Activated T-cell treated with anti-CD3 and anti-CD28 coated beads, Interleukin-2, amount 50 U/mL, for 24 hours (primary cell): ENCODE data around the gene NUP62.
"Not testable (repeated sequence)": the region's sequence is repeated elsewhere in the genome, so short reads cannot be mapped to it uniquely, and the experiment has no call there.

Source experiments
- DNase-seq: peaks from one replicate; pipeline ENCODE4 v3.0.0-alpha.2; 2020
- H3K27ac Mint-ChIP-seq: 2 replicates; pipeline ENCODE4 v1.8.0; 2020; ENCODE audit warnings: mild to moderate bottlenecking, mixed read lengths
- H3K27me3 Mint-ChIP-seq: 2 replicates; pipeline ENCODE4 v1.8.0; 2020; ENCODE audit warnings: mixed read lengths
- H3K36me3 Mint-ChIP-seq: 2 replicates; pipeline ENCODE4 v1.8.0; 2020; ENCODE audit warnings: low read depth, mixed read lengths
- H3K4me1 Mint-ChIP-seq: 2 replicates; pipeline ENCODE4 v1.8.0; 2020; ENCODE audit warnings: low read depth, mixed read lengths
- H3K4me3 Mint-ChIP-seq: 2 replicates; pipeline ENCODE4 v1.8.0; 2020; ENCODE audit warnings: mild to moderate bottlenecking, moderate library complexity, mixed read lengths
- H3K9me3 Mint-ChIP-seq: 2 replicates; pipeline ENCODE4 v1.8.0; 2020; ENCODE audit warnings: mixed read lengths

NUP62 gene

GRCh38 chr19:49929121-49929610 is at the start of gene NUP62, which contains the start of gene ATF5:
Gene NUP62 (minus strand): TSS chr19:49929504. CDS start chr19:49909807, 19,697 bp downstream.
Gene ATF5 (plus strand): TSS chr19:49929205. CDS start chr19:49930851, 1,646 bp downstream.
- H3K36me3 Mint-ChIP-seq = peaks cover 89% of the 10 kb centered on the region
- H3K4me3 Mint-ChIP-seq = peak within 1 kb of the TSS; percentile 99
- peak within 1 kb of the TSS; percentile 99 for H3K27ac Mint-ChIP-seq
- H3K27me3 Mint-ChIP-seq = no peaks in the 10 kb centered on the region
- DNase-seq = peak; percentile 96
- peaks cover 71% of the 10 kb centered on the region for H3K4me1 Mint-ChIP-seq
- H3K9me3 Mint-ChIP-seq = peaks cover 4% of the 10 kb centered on the region

GRCh38 chr19:49978324-49978723 is 49.0 kb upstream of the NUP62 start:
- no peak overlapping the region for H3K4me3 Mint-ChIP-seq
- H3K4me1 Mint-ChIP-seq = no peaks in the 10 kb centered on the region
- no peak for DNase-seq
- H3K27me3 Mint-ChIP-seq = no peaks in the 10 kb centered on the region
- peaks cover 67% of the 10 kb centered on the region for H3K36me3 Mint-ChIP-seq
- H3K9me3 Mint-ChIP-seq = no peaks in the 10 kb centered on the region
- no peak overlapping the region for H3K27ac Mint-ChIP-seq

GRCh38 chr19:49977881-49978280 is 48.6 kb upstream of the NUP62 start:
- no peaks in the 10 kb centered on the region for H3K4me1 Mint-ChIP-seq
- peaks cover 67% of the 10 kb centered on the region for H3K36me3 Mint-ChIP-seq
- H3K4me3 Mint-ChIP-seq = no peak overlapping the region
- H3K27ac Mint-ChIP-seq = no peak overlapping the region
- H3K9me3 Mint-ChIP-seq = no peaks in the 10 kb centered on the region
- DNase-seq = no peak
- H3K27me3 Mint-ChIP-seq = no peaks in the 10 kb centered on the region

- H3K36me3 Mint-ChIP-seq = peaks cover 60% of the 10 kb centered on the region
- H3K4me3 Mint-ChIP-seq = no peak overlapping the region
- DNase-seq = no peak
- H3K4me1 Mint-ChIP-seq = no peaks in the 10 kb centered on the region
- no peaks in the 10 kb centered on the region for H3K27me3 Mint-ChIP-seq
- H3K27ac Mint-ChIP-seq = no peak overlapping the region
- H3K9me3 Mint-ChIP-seq = no peaks in the 10 kb centered on the region
These were observed 47.8 kb upstream of the NUP62 start for GRCh38 chr19:49977076-49977475.

- Mint-ChIP-seq H3K4me1 (no peaks in the 10 kb centered on the region), H3K9me3 (no peaks in the 10 kb centered on the region), H3K4me3 (no peak overlapping the region), H3K27ac (no peak overlapping the region), H3K27me3 (no peaks in the 10 kb centered on the region), H3K36me3 (peaks cover 54% of the 10 kb centered on the region)
- no peak for DNase-seq
These were observed 47.2 kb upstream of the NUP62 start for GRCh38 chr19:49976496-49976895.

GRCh38 chr19:49975051-49975450 is 45.7 kb upstream of the NUP62 start:
- Mint-ChIP-seq H3K27me3 (no peaks in the 10 kb centered on the region), H3K9me3 (no peaks in the 10 kb centered on the region), H3K4me3 (no peak overlapping the region)

GRCh38 chr19:49973987-49974386 is 44.7 kb upstream of the NUP62 start:
- DNase-seq = no peak
- Mint-ChIP-seq H3K27ac (no peak overlapping the region), H3K4me3 (no peak overlapping the region), H3K4me1 (no peaks in the 10 kb centered on the region), H3K9me3 (no peaks in the 10 kb centered on the region), H3K36me3 (peaks cover 41% of the 10 kb centered on the region), H3K27me3 (peaks cover 3% of the 10 kb centered on the region)

More at GRCh38 chr19:49975051-49975450, 45.7 kb upstream of the NUP62 start:
- Mint-ChIP-seq H3K36me3 (peaks cover 45% of the 10 kb centered on the region), H3K4me1 (no peaks in the 10 kb centered on the region), H3K27ac (peak overlapping the region; percentile 50)
- no peak for DNase-seq

- no peak for DNase-seq
- Mint-ChIP-seq H3K4me3 (no peak overlapping the region), H3K4me1 (no peaks in the 10 kb centered on the region), H3K27ac (no peak overlapping the region), H3K36me3 (peaks cover 29% of the 10 kb centered on the region), H3K27me3 (peaks cover 11% of the 10 kb centered on the region), H3K9me3 (no peaks in the 10 kb centered on the region)
These were observed 43.5 kb upstream of the NUP62 start for GRCh38 chr19:49972841-49973240.

- H3K27ac Mint-ChIP-seq = no peak overlapping the region
- no peak for DNase-seq
- peaks cover 21% of the 10 kb centered on the region for H3K36me3 Mint-ChIP-seq
- H3K9me3 Mint-ChIP-seq = no peaks in the 10 kb centered on the region
- peaks cover 13% of the 10 kb centered on the region for H3K27me3 Mint-ChIP-seq
- no peak overlapping the region for H3K4me3 Mint-ChIP-seq
- H3K4me1 Mint-ChIP-seq = no peaks in the 10 kb centered on the region
These were observed 42.7 kb upstream of the NUP62 start for GRCh38 chr19:49971991-49972411.

GRCh38 chr19:49969355-49969754 is 40.1 kb upstream of the NUP62 start:
- H3K27me3 Mint-ChIP-seq = peaks cover 20% of the 10 kb centered on the region
- not testable (repeated sequence) for H3K4me1 Mint-ChIP-seq, H3K9me3 Mint-ChIP-seq, H3K36me3 Mint-ChIP-seq, H3K4me3 Mint-ChIP-seq, H3K27ac Mint-ChIP-seq, DNase-seq

GRCh38 chr19:49968279-49968922 is 39.1 kb upstream of the NUP62 start:
- no peaks in the 10 kb centered on the region for H3K9me3 Mint-ChIP-seq
- no peak overlapping the region for H3K4me3 Mint-ChIP-seq
- H3K36me3 Mint-ChIP-seq = no peaks in the 10 kb centered on the region
- H3K4me1 Mint-ChIP-seq = no peaks in the 10 kb centered on the region
- H3K27me3 Mint-ChIP-seq = peaks cover 20% of the 10 kb centered on the region
- DNase-seq = no peak
- no peak overlapping the region for H3K27ac Mint-ChIP-seq

- DNase-seq, H3K4me1 Mint-ChIP-seq, H3K9me3 Mint-ChIP-seq, H3K27ac Mint-ChIP-seq, H3K36me3 Mint-ChIP-seq, H3K4me3 Mint-ChIP-seq: not testable (repeated sequence)
- H3K27me3 Mint-ChIP-seq = peaks cover 13% of the 10 kb centered on the region
These were observed 31.7 kb upstream of the NUP62 start, which contains the start of gene SIGLEC11 for GRCh38 chr19:49960980-49961379. Gene SIGLEC11 (minus strand): TSS chr19:49961172. CDS start chr19:49961081, 91 bp downstream.

- DNase-seq, H3K9me3 Mint-ChIP-seq, H3K4me1 Mint-ChIP-seq, H3K4me3 Mint-ChIP-seq, H3K36me3 Mint-ChIP-seq, H3K27me3 Mint-ChIP-seq, H3K27ac Mint-ChIP-seq: not testable (repeated sequence)
These were observed 30.6 kb upstream of the NUP62 start for GRCh38 chr19:49959892-49960291.

GRCh38 chr19:49958596-49958995 is 29.3 kb upstream of the NUP62 start:
- not testable (repeated sequence) for H3K4me1 Mint-ChIP-seq, DNase-seq, H3K4me3 Mint-ChIP-seq, H3K27ac Mint-ChIP-seq, H3K36me3 Mint-ChIP-seq, H3K9me3 Mint-ChIP-seq
- H3K27me3 Mint-ChIP-seq = peaks cover 16% of the 10 kb centered on the region

- H3K27me3 Mint-ChIP-seq = peaks cover 21% of the 10 kb centered on the region
- not testable (repeated sequence) for H3K9me3 Mint-ChIP-seq, H3K4me3 Mint-ChIP-seq, H3K27ac Mint-ChIP-seq, DNase-seq, H3K4me1 Mint-ChIP-seq, H3K36me3 Mint-ChIP-seq
These were observed 28.8 kb upstream of the NUP62 start for GRCh38 chr19:49958144-49958543.
